ENCODE results near the gene SRRM5. TPM values are rescaled to one million over a fixed set of nuclear protein-coding genes. Genes with fewer than 3 reads are reported as not detected.

SRRM5 gene
- total and polyA plus RNA-seq, 2 of the 4 experiments (the other 2 are of a cell fraction) = 0.10 TPM; not detected in 1

GRCh38 chr19:43639519-43640423 lies 27.9 kb downstream of the SRRM5 start, which contains the start of gene CADM4:
Gene CADM4 (minus strand): TSS chr19:43639850. CDS start chr19:43639790, 60 bp downstream.
- CTCF ChIA-PET = no interaction called here
- WGBS, 2 experiments (ENCODE audit: extremely low coverage in 2 of 2, insufficient read length in 1 of 2) = 2% methylated on average over 21 of the region's 110 CpGs; no CpG with 5 or more reads in 1 of the 2 experiments

More at GRCh38 chr19:43639519-43640423, 27.9 kb downstream of the SRRM5 start, which contains the start of gene CADM4:
- POLR2A ChIA-PET (ENCODE audit: unreplicated experiment) = no interaction called here
- peak within 1 kb of the TSS; percentile 83 for H2AK9ac ChIP-seq (replicated peaks; ENCODE audit: low read depth, low read length, poor library complexity)
- H3K4me2 ChIP-seq (ENCODE audit: low read depth, low read length) = peak within 1 kb of the TSS; percentile 96
- BruUV-seq (replicated peaks) = no TSS peak
- no peak within 1 kb of the TSS for H4K5ac ChIP-seq (ENCODE audit: low read depth, low read length)
- H3K4me3 ChIP-seq (ENCODE audit: insufficient read depth, low read depth, low read length) = peak within 1 kb of the TSS; percentile 64
- H2AFZ ChIP-seq (replicated peaks; ENCODE audit: low read length, poor library complexity) = peak within 1 kb of the TSS; percentile 92
- no peak within 1 kb of the TSS for H3K4ac ChIP-seq (ENCODE audit: low read depth, low read length)
- intact Hi-C loops (cut with micrococcal nuclease) = no loop called here
- no peak within 1 kb of the TSS for H3K14ac ChIP-seq (replicated peaks; ENCODE audit: low read depth, low read length)
- no peak within 1 kb of the TSS for H2BK120ac ChIP-seq (ENCODE audit: low read depth, low read length)
- dilution Hi-C loops (cut with HindIII; ENCODE audit: low sequenced_read_pairs, unreplicated experiment) = no loop called here
- H3K27me3 ChIP-seq (ENCODE audit: control insufficient read depth, insufficient read depth, low read length) = peaks cover 33% of the 10 kb centered on the region
- no peak within 1 kb of the TSS for H3K27ac ChIP-seq (ENCODE audit: insufficient read depth, low read length)
- H3K4me1 ChIP-seq (ENCODE audit: control insufficient read depth, insufficient read depth, low read length) = peaks cover 9% of the 10 kb centered on the region
- DNase-seq (no peak), ATAC-seq (ENCODE audit: low read depth) (peak; percentile 85)
- no peak within 1 kb of the TSS for H2BK15ac ChIP-seq (ENCODE audit: low read depth, low read length)
- H3K23ac ChIP-seq (ENCODE audit: low read depth, low read length) = peak within 1 kb of the TSS; percentile 57
- H2BK5ac ChIP-seq (ENCODE audit: low read depth, low read length, poor library complexity, severe bottlenecking) = no peak within 1 kb of the TSS
- no peak within 1 kb of the TSS for H3K56ac ChIP-seq (ENCODE audit: extremely low read depth, insufficient read depth, low read length)
- H3K18ac ChIP-seq (ENCODE audit: low read depth, low read length) = no peak within 1 kb of the TSS
- no peaks in the 10 kb centered on the region for H4K20me1 ChIP-seq (ENCODE audit: insufficient read depth, low read length)
- H4K91ac ChIP-seq (ENCODE audit: insufficient read depth, low read depth, low read length) = no peak within 1 kb of the TSS
- H3K9ac ChIP-seq (ENCODE audit: low read depth, low read length) = peak within 1 kb of the TSS; percentile 12; the same call in 1 of the 2 replicates
- H2AK5ac ChIP-seq (ENCODE audit: low read depth, low read length) = 0 out of 2 replicates have a peak within 1 kb of the TSS, but pooled peaks have one; percentile 17
- no peak within 1 kb of the TSS for H2BK20ac ChIP-seq (ENCODE audit: low read depth, low read length)
- in situ Hi-C loops (cut with MboI; ENCODE audit: low sequenced_read_pairs) = no loop called here
- no peak for TF ChIP-seq USF2 (IDR thresholded peaks at IDR 0.05; ENCODE audit: low read depth, low read length)
- TF ChIP-seq MAZ (IDR thresholded peaks at IDR 0.05; ENCODE audit: borderline replicate concordance, low read depth, low read length) = no peak
- TF ChIP-seq RFX5 (IDR thresholded peaks at IDR 0.05; ENCODE audit: low read depth, low read length) = no peak
- no peak for TF ChIP-seq RAD21 (IDR thresholded peaks at IDR 0.05; ENCODE audit: low read length)
- TF ChIP-seq FOS (IDR thresholded peaks at IDR 0.05; ENCODE audit: low read depth, low read length) = no peak
- no peaks in the 10 kb centered on the region for H3K36me3 ChIP-seq (ENCODE audit: control insufficient read depth, insufficient read depth, low read length)
- H3K79me1 ChIP-seq (ENCODE audit: low read depth in 1 of 2, low read length in 2 of 2) = no peaks in the 10 kb centered on the region
- H3K9me1 ChIP-seq (ENCODE audit: insufficient read depth, low read length) = no peaks in the 10 kb centered on the region
- H4K8ac ChIP-seq (ENCODE audit: low read depth in 2 of 2, low read length in 2 of 2) = no peak within 1 kb of the TSS
- no peaks in the 10 kb centered on the region for H3K9me3 ChIP-seq (ENCODE audit: control insufficient read depth, insufficient read depth, low read length)
